ENCODE measurements around the gene ELAVL3.

DNA sequence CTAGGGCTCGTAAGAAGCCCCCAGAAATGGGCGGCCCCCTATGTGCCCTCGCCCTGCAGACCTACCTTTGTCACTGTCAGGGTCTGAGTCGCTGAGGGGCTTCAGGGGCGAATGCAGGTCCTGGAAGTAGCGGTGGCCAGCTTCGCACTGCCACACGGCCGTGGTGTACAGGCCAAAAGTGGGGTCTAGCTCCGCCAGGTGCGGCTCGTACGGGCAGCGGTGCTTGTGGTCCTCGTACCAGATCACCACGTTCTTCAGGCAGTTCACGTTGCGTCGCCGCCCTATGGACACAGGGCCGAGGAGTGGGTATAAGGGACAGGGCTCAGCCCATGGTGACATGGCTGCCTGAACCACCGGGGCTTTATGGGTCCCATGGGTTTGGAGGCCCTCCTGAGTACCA, 15.0 kb upstream of the ELAVL3 start:
- no peak for TF ChIP-seq POLR2A (IDR thresholded peaks at IDR 0.05)
- no peak for TF ChIP-seq POLR2AphosphoS5 (IDR thresholded peaks at IDR 0.05)
- TF ChIP-seq CTCF (IDR thresholded peaks at IDR 0.05): no peak
- TF ChIP-seq EP300 (IDR thresholded peaks at IDR 0.05): no peak

Measured in stomach (tissue), 4 donors.